A549 treated with dexamethasone at 1 μM for 4 hours (cell line): ENCODE data around the gene NOXRED1. TPM values are rescaled to one million over a fixed set of nuclear protein-coding genes. Genes with fewer than 3 reads are reported as not detected.

Experiments used
- total RNA-seq: library from RNA; stranded (reverse); fragments of 200-300 nt; extraction: Qiagen RNA extraction; gene quantifications from 5 replicates; pipeline ENCODE4 v1.2.3, GENCODE V29; 2022

NOXRED1 gene, protein sequence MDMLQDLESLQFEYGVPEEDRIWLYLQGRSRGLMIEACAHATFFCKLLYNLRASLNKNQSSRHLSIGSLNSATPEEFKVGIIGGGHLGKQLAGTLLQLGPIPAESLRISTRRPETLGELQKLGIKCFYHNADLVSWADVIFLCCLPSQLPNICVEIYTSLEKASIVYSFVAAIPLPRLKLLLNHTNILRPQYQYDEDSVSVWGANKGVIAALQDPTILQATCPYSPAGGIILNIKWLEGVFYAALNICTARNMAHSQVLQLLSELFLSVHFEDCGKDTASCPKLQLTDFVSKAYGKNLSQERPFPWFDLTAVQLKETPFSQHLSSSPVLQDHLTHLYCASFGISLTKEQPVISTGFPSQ
- total RNA-seq = 0.05 to 0.06 TPM (median 0.05 TPM) in 3 of 5 replicates, not detected in the others

DNA sequence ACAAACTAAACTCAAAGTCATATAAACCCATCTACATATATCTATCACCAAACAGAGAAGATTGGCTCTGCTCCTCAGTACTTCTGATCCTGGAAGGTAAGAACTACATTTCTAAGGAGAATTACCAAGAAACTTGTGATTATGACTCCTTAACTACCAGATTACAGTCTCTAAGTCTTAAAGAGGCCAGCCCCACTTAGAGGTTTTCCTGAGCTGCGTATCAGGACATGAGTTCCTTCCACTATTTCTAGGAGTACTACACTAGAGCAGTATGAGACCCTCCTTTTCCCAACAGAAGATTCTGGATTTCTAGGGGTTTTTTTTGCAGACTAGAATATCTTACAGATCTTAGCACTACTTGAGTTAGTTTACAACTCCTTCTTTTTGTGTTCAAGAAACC is at the start of gene NOXRED1:
Gene NOXRED1 (minus strand): TSS at position 101 of the 400 bp plus-strand sequence. CDS start 634 bp downstream, outside the sequence.

GRCh38 chr14:77457522-77458248 is 34.4 kb upstream of the NOXRED1 start, which contains the start of the genes AHSA1 and VIPAS39:
TSS of gene AHSA1 (plus strand) at chr14:77458093. CDS start at chr14:77458190, 97 bp downstream.
TSS of gene VIPAS39 (minus strand) at chr14:77457601. CDS start at chr14:77454102, 3,499 bp downstream.

GRCh38 chr14:77376771-77377501 is 46.4 kb downstream of the NOXRED1 start, which contains the start of the genes SAMD15 and TMED8:
TSS of gene SAMD15 (plus strand) at chr14:77377379. CDS start at chr14:77377419, 40 bp downstream.
TSS of gene TMED8 (minus strand) at chr14:77377094. CDS start at chr14:77377053, 41 bp downstream.

Other genes with a start within 250 kb of the NOXRED1 start
- 5.3 to 8.2 TPM (median 7.9 TPM) in 5 replicates for gene TMEM63C, start 241.7 kb downstream of the NOXRED1 start, total RNA-seq
- gene NGB, start 152.3 kb downstream of the NOXRED1 start, total RNA-seq = 0.05 TPM in 1 of 5 replicates, not detected in the others
- 25.5 to 30.6 TPM (median 27.6 TPM) in 5 replicates for gene POMT2, start 102.6 kb downstream of the NOXRED1 start, total RNA-seq
- gene GSTZ1, start 102.5 kb downstream of the NOXRED1 start, total RNA-seq = 29.7 to 35.4 TPM (median 32.3 TPM) in 5 replicates
- gene TMED8, start 46.4 kb downstream of the NOXRED1 start, total RNA-seq = 5.3 to 8.5 TPM (median 7.8 TPM) in 5 replicates
- gene SAMD15, start 46.1 kb downstream of the NOXRED1 start, total RNA-seq = 1.7 to 2.6 TPM (median 2.2 TPM) in 5 replicates
- 12.5 to 16.1 TPM (median 15.0 TPM) in 5 replicates for gene VIPAS39, start 34.1 kb upstream of the NOXRED1 start, total RNA-seq
- 222 to 307 TPM (median 261 TPM) in 5 replicates for gene AHSA1, start 34.6 kb upstream of the NOXRED1 start, total RNA-seq
- 0.34 to 0.43 TPM (median 0.39 TPM) in 5 replicates for gene ISM2, start 75.3 kb upstream of the NOXRED1 start, total RNA-seq
- gene SPTLC2, start 193.1 kb upstream of the NOXRED1 start, total RNA-seq = 27.3 to 40.1 TPM (median 34.8 TPM) in 5 replicates